SK-N-SH (cell line): ENCODE data around the gene HBEGF. TPM values are rescaled to one million over a fixed set of nuclear protein-coding genes. Genes with fewer than 3 reads are reported as not detected.

Source experiments
- CTCF ChIA-PET: fragments of 300-600, 350-600 bp; formaldehyde crosslinking; extraction: SDS; loops from one replicate; lab custom pipeline; 2021; lab: Yijun Ruan, JAX
- POLR2A ChIA-PET: fragments of 350-600 bp; sonication (Branson Sonifier 250); formaldehyde crosslinking; extraction: SDS; loops from one replicate; lab custom pipeline; 2020; ENCODE audit warnings: antibody characterized with exemption, inconsistent platforms; lab: Yijun Ruan, JAX
- DNase-seq: peaks from one replicate; pipeline ENCODE4 v3.0.0; 2012
- H2AFZ ChIP-seq: fragments of 200-600 bp; sonication (generic); 2 replicates; pipeline ENCODE4 v1.8.1; 2016; ENCODE audit warnings: antibody characterized with exemption, mild to moderate bottlenecking, low read depth
- H3F3A ChIP-seq: fragments of 200-600 bp; sonication (generic); replicated peaks from 2 replicates; pipeline ENCODE3; 2016; ENCODE audit warnings: antibody characterized with exemption, mild to moderate bottlenecking; ENCODE audit not compliant: insufficient read depth
- H3K27ac ChIP-seq, 2 experiments: fragments of 200-500 bp in 1 of 2; fragments of 200-600 bp in 1 of 2; sonication (Bioruptor generic) in 1 of 2; sonication (generic), shearing (Covaris generic) in 1 of 2; 2 replicates each; pipeline versions ENCODE4 v1.5.1 to v1.6.1; 2014 to 2016; ENCODE audit warnings: low read depth in 2 of 2, inconsistent platforms in 1 of 2, low read length in 1 of 2, mild to moderate bottlenecking in 1 of 2, mixed read lengths in 1 of 2
- H3K27me3 ChIP-seq: fragments of 200-600 bp; sonication (generic), shearing (Covaris generic); 2 replicates; pipeline ENCODE4 v1.6.1; 2016; ENCODE audit warnings: mixed run types; ENCODE audit not compliant: insufficient read depth
- H3K36me3 ChIP-seq, 2 experiments: fragments of 200-500 bp in 1 of 2; fragments of 200-600 bp in 1 of 2; sonication (Bioruptor generic) in 1 of 2; sonication (generic) in 1 of 2; replicated peaks in 1 of 2; 2 replicates each; pipeline versions ENCODE3 to v1.5.1; 2014 to 2016; ENCODE audit warnings: low read length in 1 of 2, mild to moderate bottlenecking in 1 of 2; ENCODE audit not compliant: insufficient read depth in 2 of 2, control insufficient read depth in 1 of 2
- H3K4me1 ChIP-seq, 2 experiments: fragments of 200-500 bp in 1 of 2; fragments of 200-600 bp in 1 of 2; sonication (Bioruptor generic) in 1 of 2; sonication (generic), shearing (Covaris generic) in 1 of 2; 2 replicates each; pipeline versions ENCODE4 v1.5.1 to v1.6.1; 2014 to 2016; ENCODE audit warnings: low read depth in 1 of 2, low read length in 1 of 2, mixed run types in 1 of 2; ENCODE audit not compliant: insufficient read depth in 2 of 2, control insufficient read depth in 1 of 2
- H3K4me2 ChIP-seq: fragments of 200-600 bp; sonication (generic), shearing (Covaris generic); 2 replicates; pipeline ENCODE4 v1.6.1; 2017; ENCODE audit warnings: mixed run types
- H3K4me3 ChIP-seq, 2 experiments: fragments of 200-500 bp in 1 of 2; fragments of 200-600 bp in 1 of 2; sonication (Bioruptor generic) in 1 of 2; sonication (generic), shearing (Covaris generic) in 1 of 2; 2 replicates each; pipeline versions ENCODE4 v1.5.1 to v1.8.1; 2014 to 2016; ENCODE audit warnings: low read depth in 2 of 2, inconsistent platforms in 1 of 2, low read length in 1 of 2, mild to moderate bottlenecking in 1 of 2, mixed read lengths in 1 of 2, moderate library complexity in 1 of 2
- H3K79me2 ChIP-seq: fragments of 200-600 bp; sonication (generic); 2 replicates; pipeline ENCODE4 v1.8.1; 2017; ENCODE audit warnings: mild to moderate bottlenecking; ENCODE audit not compliant: insufficient read depth
- H3K9ac ChIP-seq: fragments of 200-600 bp; sonication (generic); 2 replicates; pipeline ENCODE4 v1.6.1; 2017; ENCODE audit warnings: mixed run types
- H3K9me2 ChIP-seq: fragments of 200-600 bp; sonication (generic); 2 replicates; pipeline ENCODE4 v1.6.1; 2017; ENCODE audit warnings: mixed run types
- H3K9me3 ChIP-seq: fragments of 200-600 bp; sonication (generic); 2 replicates; pipeline ENCODE4 v1.6.1; 2017; ENCODE audit warnings: mixed run types, mild to moderate bottlenecking, moderate library complexity
- H4K20me1 ChIP-seq: fragments of 200-600 bp; sonication (generic); 2 replicates; pipeline ENCODE4 v1.6.1; 2017; ENCODE audit warnings: mild to moderate bottlenecking, mixed run types; ENCODE audit not compliant: insufficient read depth
- CHD2 ChIP-seq: fragments of 150-350 bp; IDR thresholded peaks from 2 replicates; pipeline ENCODE4 v1.6.1; 2018; ENCODE audit warnings: low read length; ENCODE audit not compliant: partially characterized antibody
- ELF1 ChIP-seq: IDR thresholded peaks from 2 replicates; pipeline ENCODE4 v1.4.0; 2012
- EP300 ChIP-seq, 2 experiments: IDR thresholded peaks; 2 replicates each; pipeline versions ENCODE4 v1.4.0 to v1.6.1; 2012; ENCODE audit warnings: borderline replicate concordance in 1 of 2, low read depth in 1 of 2, low read length in 1 of 2
- EZH2phosphoT487 ChIP-seq: fragments of 200-600 bp; sonication (generic); IDR thresholded peaks from 2 replicates; pipeline ENCODE4 v1.6.1; 2017; ENCODE audit warnings: low read depth, mixed run types, mild to moderate bottlenecking, antibody characterized with exemption, moderate library complexity, borderline replicate concordance
- FOSL2 ChIP-seq: IDR thresholded peaks from 2 replicates; pipeline ENCODE4 v1.4.0; 2012; ENCODE audit warnings: low read depth, mild to moderate bottlenecking, moderate library complexity, borderline replicate concordance
- FOXJ3 ChIP-seq: sonication (generic); formaldehyde crosslinking; IDR thresholded peaks from 2 replicates; pipeline ENCODE4 v1.5.1; 2020; ENCODE audit warnings: mild to moderate bottlenecking, missing genetic modification reagents
- GABPA ChIP-seq: IDR thresholded peaks from 2 replicates; pipeline ENCODE4 v1.4.0; 2012; ENCODE audit warnings: low read depth, mild to moderate bottlenecking
- GATA2 ChIP-seq: sonication (generic); formaldehyde crosslinking; IDR thresholded peaks from 2 replicates; pipeline ENCODE4 v1.5.0; 2020; ENCODE audit warnings: mild to moderate bottlenecking, missing genetic modification reagents
- MAX ChIP-seq: IDR thresholded peaks from 2 replicates; pipeline ENCODE4 v1.4.0; 2012; ENCODE audit warnings: low read depth
- MEF2A ChIP-seq: IDR thresholded peaks from 2 replicates; pipeline ENCODE4 v1.4.0; 2012; ENCODE audit warnings: low read depth, borderline replicate concordance
- MXI1 ChIP-seq: IDR thresholded peaks from 2 replicates; pipeline ENCODE4 v1.6.1; 2012; ENCODE audit warnings: mild to moderate bottlenecking, low read depth, low read length, improper control_type of control experiment
- NFIC ChIP-seq: IDR thresholded peaks from 2 replicates; pipeline ENCODE4 v1.4.0; 2012; ENCODE audit warnings: borderline replicate concordance
- NRF1 ChIP-seq: IDR thresholded peaks from 2 replicates; pipeline ENCODE4 v1.6.1; 2012; ENCODE audit warnings: low read depth, mild to moderate bottlenecking, low read length
- POLR2AphosphoS5 ChIP-seq: IDR thresholded peaks from 2 replicates; pipeline ENCODE4 v1.6.1; 2012; ENCODE audit warnings: low read depth, low read length
- RAD21 ChIP-seq: IDR thresholded peaks from 2 replicates; pipeline ENCODE4 v1.6.1; 2012; ENCODE audit warnings: mild to moderate bottlenecking, low read length
- RFX5 ChIP-seq: IDR thresholded peaks from 2 replicates; pipeline ENCODE4 v1.6.1; 2012; ENCODE audit warnings: mild to moderate bottlenecking, improper control_type of control experiment, low read length
- RXRA ChIP-seq: IDR thresholded peaks from 2 replicates; pipeline ENCODE4 v1.4.0; 2012; ENCODE audit warnings: low read depth, mild to moderate bottlenecking, borderline replicate concordance
- SMC3 ChIP-seq: IDR thresholded peaks from 2 replicates; pipeline ENCODE4 v1.6.1; 2012; ENCODE audit warnings: low read depth, low read length, improper control_type of control experiment
- TCF12 ChIP-seq: IDR thresholded peaks from 2 replicates; pipeline ENCODE4 v1.4.0; 2012
- WGBS: methylation state at CpG from one replicate; pipeline ENCODE4 v1.1.6; 2017; ENCODE audit warnings: low lambda C conversion rate; 5-methylcytosine and 5-hydroxymethylcytosine counted together
- polyA plus RNA-seq, 3 experiments: library from polyadenylated mRNA; depleted of rRNA; stranded (reverse); fragments of >200 nt; gene quantifications; 2 replicates each; pipeline ENCODE4 v1.2.3, GENCODE V29; 2012
- TF ChIP-seq, protein P1 (sequence below): fragments of 150-350 bp; IDR thresholded peaks from 2 replicates; pipeline ENCODE4 v1.6.1; 2016; ENCODE audit warnings: mild to moderate bottlenecking, low read depth, low read length
- TF ChIP-seq, protein P2 (sequence below): IDR thresholded peaks from 2 replicates; pipeline ENCODE4 v1.4.0; 2012; ENCODE audit warnings: low read depth, borderline replicate concordance
- TF ChIP-seq, protein P3 (sequence below): fragments of 150-350 bp; IDR thresholded peaks from 2 replicates; pipeline ENCODE4 v1.6.1; 2017; ENCODE audit warnings: antibody characterized with exemption, low read length, low read depth, borderline replicate concordance
- TF ChIP-seq, protein P4 (sequence below): IDR thresholded peaks from 2 replicates; pipeline ENCODE4; 2012
- TF ChIP-seq, protein P5 (sequence below): fragments of 200-600 bp; sonication (generic); IDR thresholded peaks from 2 replicates; pipeline ENCODE4 v1.6.1; 2017; ENCODE audit warnings: antibody characterized with exemption, mild to moderate bottlenecking, moderate library complexity

The HBEGF gene
- polyA plus RNA-seq, 1 of the 3 experiments (the other 2 are of a cell fraction): 59.8 TPM

DNA sequence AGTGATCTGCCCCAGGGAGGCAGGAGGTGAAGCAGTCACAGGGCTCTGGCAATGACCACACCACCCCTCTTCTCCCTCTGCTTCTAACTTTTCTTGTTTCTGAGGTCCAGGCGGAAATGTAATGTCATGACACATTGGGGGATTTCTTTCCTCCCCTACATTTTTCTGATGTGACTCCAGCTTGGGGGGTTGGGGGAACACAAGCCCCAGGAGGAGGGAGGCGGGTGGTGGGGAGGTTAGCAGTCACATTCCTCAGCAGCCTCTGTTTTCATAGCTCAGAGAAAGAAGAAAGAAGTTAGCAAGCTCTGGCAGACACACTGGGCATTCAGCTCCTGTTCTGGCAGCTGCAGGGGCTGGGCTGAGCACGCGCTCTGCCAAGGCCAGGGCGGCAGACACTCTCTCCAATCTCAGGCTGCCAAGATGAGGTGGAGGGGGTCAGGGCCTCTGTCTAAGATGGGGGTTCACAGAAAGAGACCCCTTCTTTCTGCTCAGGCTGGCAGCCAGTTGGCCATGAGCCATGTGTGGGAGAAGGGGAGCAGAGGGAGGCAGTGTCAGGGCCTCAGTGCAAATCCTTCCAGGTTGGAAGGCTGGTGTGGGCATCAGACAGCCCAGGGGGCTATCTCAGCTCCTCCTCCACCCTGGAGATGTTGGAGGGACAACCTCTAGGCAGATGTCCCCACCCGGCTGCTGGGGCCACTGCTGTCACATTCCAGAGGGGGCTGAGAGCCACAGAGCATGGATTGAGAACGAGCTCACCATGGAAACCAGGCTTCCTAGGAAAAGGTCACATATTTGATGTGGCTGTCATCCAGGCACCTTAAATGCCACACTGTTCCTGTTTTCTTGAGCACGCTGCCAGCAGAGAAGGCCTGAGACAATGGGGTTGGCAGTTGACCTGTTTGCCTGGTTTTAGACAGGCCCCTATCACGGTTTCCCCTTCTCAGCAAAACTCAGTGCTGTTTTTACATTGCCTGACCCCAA, 23.4 kb downstream of the HBEGF start:
- H4K20me1 ChIP-seq: no peaks in the 10 kb centered on the region
- 35% methylated on average over 9 of the region's 9 CpGs for WGBS
- H3K79me2 ChIP-seq: no peaks in the 10 kb centered on the region
- no peaks in the 10 kb centered on the region for H3K36me3 ChIP-seq
- ChIA-PET CTCF (interaction anchor here (1.6 to 2.6 kb wide), 2 partner anchors 29 to 79 kb away, joined by 7 to 15 read pairs; no protein-coding TSS in a partner anchor), POLR2A (no interaction called here)
- peak overlapping the region; percentile 32 to 94; a peak in 3 of 4 replicates for H3K27ac ChIP-seq
- H3K9ac ChIP-seq: peak overlapping the region; percentile 68
- H3K4me2 ChIP-seq: peak overlapping the region; percentile 59
- no peak overlapping the region for H2AFZ ChIP-seq
- DNase-seq: no peak
- no peaks in the 10 kb centered on the region for H3K9me2 ChIP-seq
- H3K4me1 ChIP-seq: peaks cover 7 to 33% of the 10 kb centered on the region in 2 experiments; a peak in 3 of 4 replicates
- peaks cover 23% of the 10 kb centered on the region for H3F3A ChIP-seq
- no peaks in the 10 kb centered on the region for H3K27me3 ChIP-seq
- no peaks in the 10 kb centered on the region for H3K9me3 ChIP-seq
- no peak overlapping the region for H3K4me3 ChIP-seq
- peak; percentile 94 for TF ChIP-seq RXRA
- TF ChIP-seq EZH2phosphoT487: no peak
- TF ChIP-seq, protein P1, sequence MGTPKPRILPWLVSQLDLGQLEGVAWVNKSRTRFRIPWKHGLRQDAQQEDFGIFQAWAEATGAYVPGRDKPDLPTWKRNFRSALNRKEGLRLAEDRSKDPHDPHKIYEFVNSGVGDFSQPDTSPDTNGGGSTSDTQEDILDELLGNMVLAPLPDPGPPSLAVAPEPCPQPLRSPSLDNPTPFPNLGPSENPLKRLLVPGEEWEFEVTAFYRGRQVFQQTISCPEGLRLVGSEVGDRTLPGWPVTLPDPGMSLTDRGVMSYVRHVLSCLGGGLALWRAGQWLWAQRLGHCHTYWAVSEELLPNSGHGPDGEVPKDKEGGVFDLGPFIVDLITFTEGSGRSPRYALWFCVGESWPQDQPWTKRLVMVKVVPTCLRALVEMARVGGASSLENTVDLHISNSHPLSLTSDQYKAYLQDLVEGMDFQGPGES: no peak
- TF ChIP-seq, protein P2, sequence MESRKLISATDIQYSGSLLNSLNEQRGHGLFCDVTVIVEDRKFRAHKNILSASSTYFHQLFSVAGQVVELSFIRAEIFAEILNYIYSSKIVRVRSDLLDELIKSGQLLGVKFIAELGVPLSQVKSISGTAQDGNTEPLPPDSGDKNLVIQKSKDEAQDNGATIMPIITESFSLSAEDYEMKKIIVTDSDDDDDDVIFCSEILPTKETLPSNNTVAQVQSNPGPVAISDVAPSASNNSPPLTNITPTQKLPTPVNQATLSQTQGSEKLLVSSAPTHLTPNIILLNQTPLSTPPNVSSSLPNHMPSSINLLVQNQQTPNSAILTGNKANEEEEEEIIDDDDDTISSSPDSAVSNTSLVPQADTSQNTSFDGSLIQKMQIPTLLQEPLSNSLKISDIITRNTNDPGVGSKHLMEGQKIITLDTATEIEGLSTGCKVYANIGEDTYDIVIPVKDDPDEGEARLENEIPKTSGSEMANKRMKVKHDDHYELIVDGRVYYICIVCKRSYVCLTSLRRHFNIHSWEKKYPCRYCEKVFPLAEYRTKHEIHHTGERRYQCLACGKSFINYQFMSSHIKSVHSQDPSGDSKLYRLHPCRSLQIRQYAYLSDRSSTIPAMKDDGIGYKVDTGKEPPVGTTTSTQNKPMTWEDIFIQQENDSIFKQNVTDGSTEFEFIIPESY: 0 out of 2 replicates have a peak, but pooled peaks have one; percentile 67
- peak; percentile 69; the same call in 1 of the 2 replicates for TF ChIP-seq MEF2A
- TF ChIP-seq FOSL2: peak; percentile 95
- TF ChIP-seq POLR2AphosphoS5: peak; percentile 65; the same call in 1 of the 2 replicates
- peak; percentile 23; the same call in 1 of the 2 replicates for TF ChIP-seq ELF1
- TF ChIP-seq RAD21: no peak
- no peak for TF ChIP-seq GATA2 (CRISPR knock-in tag)
- TF ChIP-seq GABPA: no peak
- no peak for TF ChIP-seq CHD2
- TF ChIP-seq TCF12: peak; percentile 94
- peak; percentile 19; the same call in 1 of the 2 replicates for TF ChIP-seq NRF1
- TF ChIP-seq NFIC: peak; percentile 93
- TF ChIP-seq, protein P3, sequence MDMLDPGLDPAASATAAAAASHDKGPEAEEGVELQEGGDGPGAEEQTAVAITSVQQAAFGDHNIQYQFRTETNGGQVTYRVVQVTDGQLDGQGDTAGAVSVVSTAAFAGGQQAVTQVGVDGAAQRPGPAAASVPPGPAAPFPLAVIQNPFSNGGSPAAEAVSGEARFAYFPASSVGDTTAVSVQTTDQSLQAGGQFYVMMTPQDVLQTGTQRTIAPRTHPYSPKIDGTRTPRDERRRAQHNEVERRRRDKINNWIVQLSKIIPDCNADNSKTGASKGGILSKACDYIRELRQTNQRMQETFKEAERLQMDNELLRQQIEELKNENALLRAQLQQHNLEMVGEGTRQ: no peak
- no peak for TF ChIP-seq SMC3
- TF ChIP-seq, protein P4, sequence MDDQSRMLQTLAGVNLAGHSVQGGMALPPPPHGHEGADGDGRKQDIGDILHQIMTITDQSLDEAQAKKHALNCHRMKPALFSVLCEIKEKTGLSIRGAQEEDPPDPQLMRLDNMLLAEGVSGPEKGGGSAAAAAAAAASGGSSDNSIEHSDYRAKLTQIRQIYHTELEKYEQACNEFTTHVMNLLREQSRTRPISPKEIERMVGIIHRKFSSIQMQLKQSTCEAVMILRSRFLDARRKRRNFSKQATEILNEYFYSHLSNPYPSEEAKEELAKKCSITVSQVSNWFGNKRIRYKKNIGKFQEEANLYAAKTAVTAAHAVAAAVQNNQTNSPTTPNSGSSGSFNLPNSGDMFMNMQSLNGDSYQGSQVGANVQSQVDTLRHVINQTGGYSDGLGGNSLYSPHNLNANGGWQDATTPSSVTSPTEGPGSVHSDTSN: peak; percentile 87
- peak in 1 of 2 experiments; percentile 94; a peak in 2 of 4 replicates for TF ChIP-seq EP300 (IDR thresholded peaks at IDR 0.05; ENCODE audit: borderline replicate concordance in 1 of 2, low read depth in 1 of 2, low read length in 1 of 2)
- TF ChIP-seq FOXJ3: no peak
- TF ChIP-seq RFX5: no peak
- TF ChIP-seq, protein P5, sequence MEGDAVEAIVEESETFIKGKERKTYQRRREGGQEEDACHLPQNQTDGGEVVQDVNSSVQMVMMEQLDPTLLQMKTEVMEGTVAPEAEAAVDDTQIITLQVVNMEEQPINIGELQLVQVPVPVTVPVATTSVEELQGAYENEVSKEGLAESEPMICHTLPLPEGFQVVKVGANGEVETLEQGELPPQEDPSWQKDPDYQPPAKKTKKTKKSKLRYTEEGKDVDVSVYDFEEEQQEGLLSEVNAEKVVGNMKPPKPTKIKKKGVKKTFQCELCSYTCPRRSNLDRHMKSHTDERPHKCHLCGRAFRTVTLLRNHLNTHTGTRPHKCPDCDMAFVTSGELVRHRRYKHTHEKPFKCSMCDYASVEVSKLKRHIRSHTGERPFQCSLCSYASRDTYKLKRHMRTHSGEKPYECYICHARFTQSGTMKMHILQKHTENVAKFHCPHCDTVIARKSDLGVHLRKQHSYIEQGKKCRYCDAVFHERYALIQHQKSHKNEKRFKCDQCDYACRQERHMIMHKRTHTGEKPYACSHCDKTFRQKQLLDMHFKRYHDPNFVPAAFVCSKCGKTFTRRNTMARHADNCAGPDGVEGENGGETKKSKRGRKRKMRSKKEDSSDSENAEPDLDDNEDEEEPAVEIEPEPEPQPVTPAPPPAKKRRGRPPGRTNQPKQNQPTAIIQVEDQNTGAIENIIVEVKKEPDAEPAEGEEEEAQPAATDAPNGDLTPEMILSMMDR: no peak
- no peak for TF ChIP-seq MXI1
- TF ChIP-seq MAX: peak; percentile 89
